Gastrocnemius medialis (tissue), 4 donors: Measurements from ENCODE around the gene RAB6D. TPM values are rescaled to one million over a fixed set of nuclear protein-coding genes. Genes with fewer than 3 reads are reported as not detected.
"Not testable (repeated sequence)": the region's sequence is repeated elsewhere in the genome, so short reads cannot be mapped to it uniquely, and the experiment has no call there.

ENCODE experiments used
- ATAC-seq, 2 donors: fragments of 150-250 bp; one replicate each; pipeline ENCODE4 v1.9.1; 2016
- DNase-seq, 2 donors: peaks; one replicate each; pipeline ENCODE4 v3.0.0-alpha.2; 2019
- H3K27ac ChIP-seq, 4 donors: fragments of 200-600 bp; sonication (generic); 1 replicate in 1 of 4; 2 replicates in 3 of 4; pipeline ENCODE4 v1.5.1; 2016 to 2018; ENCODE audit warnings: mild to moderate bottlenecking in 2 of 4, moderate library complexity in 1 of 4
- H3K27me3 ChIP-seq, 3 donors: fragments of 200-600 bp; sonication (generic) in 2 of 3; 1 replicate in 1 of 3; 2 replicates in 2 of 3; pipeline versions ENCODE4 v1.5.1 to v1.6.0; 2016 to 2019; ENCODE audit warnings: mild to moderate bottlenecking in 1 of 3, moderate library complexity in 1 of 3
- H3K36me3 ChIP-seq, 2 donors: fragments of 200-600 bp; sonication (generic) in 1 of 2; one replicate each; pipeline ENCODE4 v1.5.1; 2017 to 2018
- H3K4me1 ChIP-seq, 2 donors: fragments of 200-600 bp; sonication (generic) in 1 of 2; one replicate each; pipeline ENCODE4 v1.5.1; 2016 to 2017; ENCODE audit warnings: mild to moderate bottlenecking in 2 of 2
- H3K4me3 ChIP-seq, 4 donors: fragments of 200-600 bp; sonication (generic) in 3 of 4; 1 replicate in 1 of 4; 2 replicates in 3 of 4; pipeline ENCODE4 v1.5.1; 2016 to 2019; ENCODE audit warnings: mild to moderate bottlenecking in 2 of 4
- H3K9me3 ChIP-seq, 3 donors: fragments of 200-600 bp; sonication (generic) in 2 of 3; 1 replicate in 1 of 3; 2 replicates in 2 of 3; pipeline ENCODE4 v1.5.1; 2016 to 2019
- CTCF ChIP-seq, 5 experiments: fragments of 450-650 bp in 3 of 5; fragments of 200-600 bp in 2 of 5; sonication (generic) in 2 of 5; IDR thresholded peaks in 4 of 5; conservative IDR thresholded peaks in 1 of 5; 1 replicate in 4 of 5; 2 replicates in 1 of 5; pipeline ENCODE4 v1.5.1; 2016 to 2019; ENCODE audit warnings: antibody characterized with exemption in 5 of 5, mild to moderate bottlenecking in 3 of 5, moderate library complexity in 3 of 5
- POLR2A ChIP-seq, 2 donors: fragments of 450-650 bp; IDR thresholded peaks; one replicate each; pipeline ENCODE4 v1.6.1; 2017; ENCODE audit warnings: antibody characterized with exemption in 2 of 2, mild to moderate bottlenecking in 2 of 2, moderate library complexity in 2 of 2
- in situ Hi-C, 4 donors: fragments of 200-750 bp; cut with MboI; loops; one replicate each; pipeline versions ENCODE4 v1.15.0 to v1.8.0; 2017; ENCODE audit warnings: low sequenced_read_pairs in 4 of 4
- intact Hi-C: fragments of 100-400 bp; cut with DNase I; formaldehyde crosslinking; loops from one replicate; pipeline ENCODE4 v1.15.1; 2023; ENCODE audit warnings: low total_unique reads
- total RNA-seq, 4 donors: library from RNA; depleted of rRNA; stranded (reverse); fragments of >200 nt; gene quantifications; one replicate each; pipeline versions ENCODE4 v1.1.0 to v1.2.3, GENCODE V29; 2016

Gene RAB6D
- total RNA-seq, 4 donors from 2014 or later: not detected

- ATAC-seq (no peak), DNase-seq (no peak)
- in situ Hi-C loops (no loop called here), intact Hi-C loops (no loop called here)
- TF ChIP-seq POLR2A (IDR thresholded peaks at IDR 0.05) (no peak), CTCF (IDR thresholded peaks at IDR 0.05 in 4 of 5, conservative IDR thresholded peaks at IDR 0.05 in 1 of 5) (no peak)
- H3K27ac ChIP-seq: no peak overlapping the region
- H3K9me3 ChIP-seq: no peaks in the 10 kb centered on the region
- H3K27me3 ChIP-seq: peaks cover 3 to 8% (median 6%) of the 10 kb centered on the region in 3 donors
- no peaks in the 10 kb centered on the region for H3K36me3 ChIP-seq
- no peaks in the 10 kb centered on the region for H3K4me1 ChIP-seq
- no peak overlapping the region for H3K4me3 ChIP-seq
Observed at GRCh38 chr2:131394147-131394931, 30.4 kb upstream of the RAB6D start.

- intact Hi-C loops, H3K27me3 ChIP-seq, in situ Hi-C loops, H3K4me1 ChIP-seq, H3K9me3 ChIP-seq, DNase-seq, H3K27ac ChIP-seq, H3K4me3 ChIP-seq, H3K36me3 ChIP-seq, ATAC-seq: not testable (repeated sequence)
Observed at GRCh38 chr2:131391953-131392352, 28.0 kb upstream of the RAB6D start.

- H3K4me3 ChIP-seq, intact Hi-C loops, H3K36me3 ChIP-seq, H3K27ac ChIP-seq, H3K9me3 ChIP-seq, H3K27me3 ChIP-seq, DNase-seq, ATAC-seq, H3K4me1 ChIP-seq, in situ Hi-C loops: not testable (repeated sequence)
Observed at GRCh38 chr2:131391471-131391870, 27.5 kb upstream of the RAB6D start.

- H3K9me3 ChIP-seq, H3K4me1 ChIP-seq, DNase-seq, H3K27ac ChIP-seq, H3K4me3 ChIP-seq, in situ Hi-C loops, ATAC-seq, intact Hi-C loops, H3K36me3 ChIP-seq, H3K27me3 ChIP-seq: not testable (repeated sequence)
Observed at GRCh38 chr2:131390495-131391130, 26.6 kb upstream of the RAB6D start.

GRCh38 chr2:131389657-131390056 is 25.7 kb upstream of the RAB6D start:
- Histone ChIP-seq H3K27me3 (peaks cover 0 to 6% (median 3%) of the 10 kb centered on the region in 3 donors), H3K9me3 (no peaks in the 10 kb centered on the region), H3K4me3 (no peak overlapping the region), H3K27ac (no peak overlapping the region), H3K4me1 (no peaks in the 10 kb centered on the region), H3K36me3 (no peaks in the 10 kb centered on the region)
- in situ Hi-C loops: no loop called here
- no peak for DNase-seq
- intact Hi-C loops: no loop called here
- TF ChIP-seq POLR2A (IDR thresholded peaks at IDR 0.05) (no peak), CTCF (IDR thresholded peaks at IDR 0.05 in 4 of 5, conservative IDR thresholded peaks at IDR 0.05 in 1 of 5) (no peak)
- no peak for ATAC-seq

- H3K9me3 ChIP-seq, in situ Hi-C loops, H3K36me3 ChIP-seq, intact Hi-C loops, ATAC-seq, H3K4me3 ChIP-seq, H3K27ac ChIP-seq, DNase-seq, H3K4me1 ChIP-seq, H3K27me3 ChIP-seq: not testable (repeated sequence)
Observed at GRCh38 chr2:131388834-131389233, 24.9 kb upstream of the RAB6D start.

- in situ Hi-C loops, ATAC-seq, H3K4me1 ChIP-seq, H3K27me3 ChIP-seq, H3K36me3 ChIP-seq, H3K4me3 ChIP-seq, DNase-seq, H3K27ac ChIP-seq, intact Hi-C loops, H3K9me3 ChIP-seq: not testable (repeated sequence)
Observed at GRCh38 chr2:131373111-131373510, 9.1 kb upstream of the RAB6D start.
